Right lobe of liver (tissue), 6 donors: ENCODE data around the gene PRADC1. TPM values are rescaled to one million over a fixed set of nuclear protein-coding genes. Genes with fewer than 3 reads are reported as not detected.
A peak's percentile ranks its signal among the peaks of the same experiment; 100 is the strongest.

Experiments used
- ATAC-seq, 4 donors: fragments of 200-7000 bp; cut with Tn5 transposase; one replicate each; pipeline ENCODE4 v1.9.1; 2020; ENCODE audit warnings: mild to moderate bottlenecking in 4 of 4, moderate library complexity in 4 of 4
- DNase-seq, 3 donors: peaks; one replicate each; pipeline ENCODE4 v3.0.0-alpha.2; 2020
- H3K27ac ChIP-seq, 3 donors: fragments of 200-600 bp; one replicate each; pipeline ENCODE4 v1.8.0; 2022
- H3K27me3 ChIP-seq, 2 donors: fragments of 200-600 bp; one replicate each; pipeline ENCODE4 v1.8.0; 2022
- H3K36me3 ChIP-seq, 4 donors: fragments of 200-600 bp; sonication (generic) in 1 of 4; one replicate each; pipeline versions ENCODE4 v1.5.1 to v1.8.0; 2017 to 2022; ENCODE audit warnings: control low read depth in 1 of 4
- H3K4me1 ChIP-seq, 4 donors: fragments of 200-600 bp; sonication (generic) in 1 of 4; one replicate each; pipeline versions ENCODE4 v1.5.1 to v1.8.0; 2017 to 2022; ENCODE audit warnings: control low read depth in 1 of 4
- H3K4me3 ChIP-seq, 3 donors: fragments of 200-600 bp; one replicate each; pipeline ENCODE4 v1.8.0; 2022
- H3K9me3 ChIP-seq, 4 donors: fragments of 200-600 bp; sonication (generic) in 1 of 4; one replicate each; pipeline versions ENCODE4 v1.5.1 to v1.8.0; 2017 to 2022; ENCODE audit warnings: control low read depth in 1 of 4
- POLR2A ChIP-seq: fragments of 450-650 bp; IDR thresholded peaks from one replicate; pipeline ENCODE4 v1.6.1; 2017; ENCODE audit warnings: antibody characterized with exemption, mild to moderate bottlenecking
- WGBS: methylation state at CpG from one replicate; pipeline ENCODE4 v1.1.6; 2018; ENCODE audit warnings: low coverage, low lambda C conversion rate; ENCODE audit not compliant: insufficient coverage; ENCODE audit errors: missing lambda C conversion rate; 5-methylcytosine and 5-hydroxymethylcytosine counted together
- intact Hi-C, 2 donors: fragments of 100-400 bp; cut with DNase I; formaldehyde crosslinking; loops; one replicate each; pipeline versions ENCODE4 v1.11.2 to v1.14.1; 2022
- long read RNA-seq: library from polyadenylated mRNA; unstranded; transcript quantifications from one replicate; pipeline ENCODE4 v2.0.0, GENCODE V29; 2019
- total RNA-seq, 6 experiments: library from RNA; depleted of rRNA in 2 of 6; stranded (reverse); fragments of >200 nt in 2 of 6; fragmentation: NEBNext Ultra II Directional in 3 of 6; extraction: Animal tissue kit (Norgen Biotek cat#: 25700) in 3 of 6; gene quantifications; one replicate each; pipeline versions ENCODE4 v1.1.0 to v1.2.4, GENCODE V29; 2016 to 2023
- TF ChIP-seq, protein P1 (sequence below), 4 donors: fragments of 200-600 bp in 3 of 4; fragments of 450-650 bp in 1 of 4; IDR thresholded peaks; one replicate each; pipeline versions ENCODE4 v1.5.1 to v1.8.0; 2016 to 2022; ENCODE audit warnings: antibody characterized with exemption in 4 of 4, mild to moderate bottlenecking in 2 of 4
- donor health status: DM: no; HTN: yes; CAD: no.
- donor health status: DM: no; HTN: no; CAD: no.
- donor health status: DM: no; HTN: no; CAD: no.
- donor health status: DM: no; HTN: yes; CAD: no.
- donor health status: DM: no; HTN: yes; CAD: no.

Gene PRADC1
- total RNA-seq: 10 to 100 TPM; 17.8 to 26.1 (median 22.5) TPM
- long read RNA-seq, transcript PRADC1-201 (5 exons, 1,083 nt): major isoform, 9 of 11 reads
- long read RNA-seq, partial matches to known transcripts: 2 of 11 reads
- long read RNA-seq, other reads (novel, unspliced or antisense): 0 of 11 reads

DNA sequence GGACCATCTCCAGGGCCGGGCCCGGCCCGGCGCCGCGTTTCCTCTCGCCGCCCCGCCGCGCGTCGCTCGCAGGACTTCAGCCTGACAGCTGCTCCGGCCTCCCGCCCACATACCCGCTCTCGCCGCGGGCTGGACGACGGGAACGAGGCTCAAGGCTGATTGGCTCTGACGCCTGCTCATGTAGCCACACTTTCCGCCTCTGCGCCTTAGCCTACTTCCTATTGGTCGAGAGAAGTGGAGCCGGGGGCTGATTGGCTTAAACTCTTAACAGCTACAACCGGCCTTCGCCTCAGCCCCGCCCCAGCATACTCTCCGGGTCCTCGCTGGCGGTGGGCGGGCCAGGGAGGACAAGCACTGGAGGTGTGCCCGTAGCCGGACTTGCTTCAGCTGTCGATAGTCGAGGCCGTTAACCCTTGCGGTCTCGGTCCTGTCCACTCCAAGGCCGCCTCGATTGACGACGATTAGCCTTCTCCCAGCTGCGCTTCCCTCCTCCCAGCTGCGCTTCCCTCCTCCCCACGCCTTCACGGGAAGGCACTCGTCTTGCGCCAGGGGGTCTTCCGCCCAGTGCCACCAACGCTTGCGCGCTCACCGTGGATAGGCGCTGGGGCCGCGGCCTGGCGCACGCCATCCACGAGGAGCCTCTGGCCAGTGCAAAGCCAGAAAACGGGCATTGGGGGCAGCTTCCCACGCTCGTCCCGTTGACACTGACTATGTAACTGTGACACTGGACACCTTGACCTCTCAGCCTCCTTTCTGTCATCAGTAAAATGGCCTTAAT is at the start of gene PRADC1:
TSS of gene PRADC1 (minus strand) at position 86 of the 778 bp plus-strand sequence. CDS start at position 7, 79 bp downstream.
- H3K36me3 ChIP-seq: peaks cover 0 to 12% (median 0%) of the 10 kb centered on the region in 4 donors
- DNase-seq (peak; percentile 98 to 100 (median 99)), ATAC-seq (peak; percentile 90 to 94 (median 91))
- intact Hi-C loops: no loop called here
- no peaks in the 10 kb centered on the region for H3K9me3 ChIP-seq
- TF ChIP-seq POLR2A: peak; percentile 72
- TF ChIP-seq, protein P1, sequence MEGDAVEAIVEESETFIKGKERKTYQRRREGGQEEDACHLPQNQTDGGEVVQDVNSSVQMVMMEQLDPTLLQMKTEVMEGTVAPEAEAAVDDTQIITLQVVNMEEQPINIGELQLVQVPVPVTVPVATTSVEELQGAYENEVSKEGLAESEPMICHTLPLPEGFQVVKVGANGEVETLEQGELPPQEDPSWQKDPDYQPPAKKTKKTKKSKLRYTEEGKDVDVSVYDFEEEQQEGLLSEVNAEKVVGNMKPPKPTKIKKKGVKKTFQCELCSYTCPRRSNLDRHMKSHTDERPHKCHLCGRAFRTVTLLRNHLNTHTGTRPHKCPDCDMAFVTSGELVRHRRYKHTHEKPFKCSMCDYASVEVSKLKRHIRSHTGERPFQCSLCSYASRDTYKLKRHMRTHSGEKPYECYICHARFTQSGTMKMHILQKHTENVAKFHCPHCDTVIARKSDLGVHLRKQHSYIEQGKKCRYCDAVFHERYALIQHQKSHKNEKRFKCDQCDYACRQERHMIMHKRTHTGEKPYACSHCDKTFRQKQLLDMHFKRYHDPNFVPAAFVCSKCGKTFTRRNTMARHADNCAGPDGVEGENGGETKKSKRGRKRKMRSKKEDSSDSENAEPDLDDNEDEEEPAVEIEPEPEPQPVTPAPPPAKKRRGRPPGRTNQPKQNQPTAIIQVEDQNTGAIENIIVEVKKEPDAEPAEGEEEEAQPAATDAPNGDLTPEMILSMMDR (IDR thresholded peaks at IDR 0.05): no peak
- peak within 1 kb of the TSS; percentile 89 to 94 (median 91) for H3K27ac ChIP-seq
- no peaks in the 10 kb centered on the region for H3K27me3 ChIP-seq
- WGBS: 0% methylated on average over 10 of the region's 67 CpGs
- H3K4me3 ChIP-seq: peak within 1 kb of the TSS; percentile 83 to 94 (median 90)
- peaks cover 0 to 17% (median 3%) of the 10 kb centered on the region in 4 donors for H3K4me1 ChIP-seq

DNA sequence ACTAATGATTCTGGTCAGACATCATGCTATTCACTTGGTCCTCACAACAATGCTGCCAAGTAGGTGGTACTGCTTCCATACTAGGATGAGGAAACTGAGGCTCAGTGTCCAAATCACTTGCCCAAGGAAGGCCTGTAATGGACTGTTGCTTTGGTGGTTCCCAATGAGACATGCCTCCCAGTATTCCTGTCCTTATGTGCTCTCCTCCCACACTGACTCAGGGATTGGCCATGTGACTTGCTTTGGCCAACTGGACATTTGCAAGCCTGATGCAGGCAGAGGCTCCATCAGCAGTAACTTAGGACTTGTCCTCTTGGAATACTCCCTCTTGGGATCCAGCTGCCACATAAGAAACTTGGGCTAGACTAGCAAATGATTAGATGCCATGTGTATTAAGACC is 48.2 kb upstream of the PRADC1 start:
- H3K4me1 ChIP-seq: peaks cover 0 to 3% (median 1%) of the 10 kb centered on the region in 4 donors
- DNase-seq (no peak), ATAC-seq (no peak)
- H3K36me3 ChIP-seq: no peaks in the 10 kb centered on the region
- H3K27ac ChIP-seq: no peak overlapping the region
- intact Hi-C loops: no loop called here
- TF ChIP-seq, protein P1 (IDR thresholded peaks at IDR 0.05): no peak
- TF ChIP-seq POLR2A: no peak
- H3K27me3 ChIP-seq: no peaks in the 10 kb centered on the region
- no peaks in the 10 kb centered on the region for H3K9me3 ChIP-seq
- H3K4me3 ChIP-seq: no peak overlapping the region

DNA sequence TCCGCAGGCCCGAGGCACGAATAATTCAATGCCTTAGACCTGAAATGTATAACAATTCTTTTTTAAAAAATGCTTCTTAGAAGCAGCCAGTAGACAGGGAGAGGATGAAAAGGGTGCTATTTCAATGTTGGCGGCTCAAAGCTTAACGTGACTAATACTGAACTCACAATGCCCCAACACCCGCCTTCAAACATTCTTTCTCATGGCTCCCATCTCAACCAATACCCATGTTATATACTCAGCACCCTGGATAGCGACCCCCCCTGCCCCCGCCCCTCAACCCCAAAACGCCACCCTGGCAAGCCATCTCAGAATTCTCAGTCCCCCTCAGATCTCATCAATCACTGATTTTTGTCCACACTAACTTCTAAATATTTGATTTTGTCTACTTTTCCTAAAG is 46.8 kb upstream of the PRADC1 start:
- H3K27me3 ChIP-seq: no peaks in the 10 kb centered on the region
- WGBS: 69% methylated on average over 9 of the region's 9 CpGs
- no peak overlapping the region for H3K27ac ChIP-seq

DNA sequence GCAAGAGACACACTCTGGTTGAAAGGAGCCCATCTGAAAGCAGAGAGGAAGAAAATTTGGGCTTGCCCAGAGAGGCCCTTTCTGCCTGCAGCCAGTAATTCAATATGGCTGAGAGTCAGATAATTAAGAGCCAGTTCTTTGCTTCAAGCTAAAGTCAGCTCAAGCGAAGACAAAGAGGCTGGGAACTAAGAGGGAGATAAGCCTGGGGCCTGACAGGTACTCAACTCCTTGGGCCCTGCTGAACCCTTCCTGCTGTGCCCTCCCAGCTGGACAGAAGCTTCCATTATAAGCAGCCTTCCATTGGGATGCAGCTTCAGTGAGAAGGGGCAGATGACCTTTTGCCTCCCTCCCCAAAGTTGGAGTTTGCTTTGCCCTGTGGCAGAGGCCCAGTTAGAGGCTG is 39.2 kb upstream of the PRADC1 start:
- no peak for ATAC-seq
- WGBS: 83% methylated on average over 1 of the region's 1 CpG

More for the DNA sequence above, 46.8 kb upstream of the PRADC1 start:
- TF ChIP-seq, protein P1 (IDR thresholded peaks at IDR 0.05): no peak
- TF ChIP-seq POLR2A: no peak
- DNase-seq: no peak
- Histone ChIP-seq H3K4me3 (no peak overlapping the region), H3K9me3 (no peaks in the 10 kb centered on the region), H3K36me3 (no peaks in the 10 kb centered on the region), H3K4me1 (peaks cover 0 to 3% (median 1%) of the 10 kb centered on the region in 4 donors)
- ATAC-seq: no peak
- intact Hi-C loops: no loop called here

More for the DNA sequence above, 39.2 kb upstream of the PRADC1 start:
- H3K4me3 ChIP-seq: no peak overlapping the region
- H3K9me3 ChIP-seq: no peaks in the 10 kb centered on the region
- H3K27me3 ChIP-seq: peaks cover 0 to 6% of the 10 kb centered on the region in 2 donors
- no peaks in the 10 kb centered on the region for H3K36me3 ChIP-seq
- intact Hi-C loops: no loop called here
- no peak overlapping the region for H3K27ac ChIP-seq
- peaks cover 0 to 6% (median 0%) of the 10 kb centered on the region in 4 donors for H3K4me1 ChIP-seq
- TF ChIP-seq, protein P1 (IDR thresholded peaks at IDR 0.05): no peak
- TF ChIP-seq POLR2A: no peak
- DNase-seq: no peak
